HEK293 (cell line): ENCODE measurements around the gene SMC4.

Experiments used
- CTCF ChIA-PET: fragments of 350-600 bp; formaldehyde crosslinking; extraction: SDS; loops from one replicate; lab custom pipeline; 2021; ENCODE audit warnings: antibody characterized with exemption; lab: Yijun Ruan, JAX
- POLR2A ChIA-PET: fragments of 300-600 bp; formaldehyde crosslinking; extraction: SDS; loops from one replicate; lab custom pipeline; 2020; ENCODE audit warnings: antibody characterized with exemption, inconsistent platforms; lab: Yijun Ruan, JAX
- H3K27ac ChIP-seq: fragments of 200-500 bp; sonication (Bioruptor generic); 2 replicates; pipeline ENCODE4 v1.5.1; 2014; ENCODE audit warnings: low read depth, low read length, control low read depth, inconsistent platforms; ENCODE audit errors: extremely low read depth
- H3K36me3 ChIP-seq, 2 experiments: fragments of 200-500 bp in 1 of 2; sonication (Bioruptor generic) in 1 of 2; 1 replicate in 1 of 2; 2 replicates in 1 of 2; pipeline ENCODE4 v1.5.1; 2014 to 2017; ENCODE audit warnings: inconsistent platforms in 2 of 2, low read length in 2 of 2; ENCODE audit not compliant: control insufficient read depth in 2 of 2, insufficient read depth in 1 of 2
- H3K4me1 ChIP-seq: fragments of 200-500 bp; sonication (Bioruptor generic); 2 replicates; pipeline ENCODE4 v1.5.1; 2014; ENCODE audit warnings: mild to moderate bottlenecking, low read length, inconsistent platforms; ENCODE audit not compliant: control insufficient read depth, insufficient read depth
- H3K4me3 ChIP-seq: 2 replicates; pipeline ENCODE4 v1.5.1; 2011; ENCODE audit warnings: low read depth, mild to moderate bottlenecking, control low read depth, low read length, moderate library complexity
- H3K9me3 ChIP-seq: fragments of 200-500 bp; sonication (Bioruptor generic); 2 replicates; pipeline ENCODE4 v1.5.1; 2014; ENCODE audit warnings: low read depth, low read length, inconsistent platforms; ENCODE audit not compliant: control insufficient read depth, insufficient read depth
- EGR2 ChIP-seq: fragments of 450-650 bp; formaldehyde crosslinking; IDR thresholded peaks from 2 replicates; pipeline ENCODE4 v1.5.1; 2016; ENCODE audit warnings: low read depth, missing biosample characterization, missing genetic modification characterization
- GLIS2 ChIP-seq: fragments of 450-650 bp; formaldehyde crosslinking; IDR thresholded peaks from 2 replicates; pipeline ENCODE4 v1.5.1; 2016; ENCODE audit warnings: missing biosample characterization, missing genetic modification characterization
- KLF10 ChIP-seq: fragments of 450-650 bp; IDR thresholded peaks from 2 replicates; pipeline ENCODE4 v1.5.1; 2018; ENCODE audit warnings: missing biosample characterization, mild to moderate bottlenecking, missing genetic modification characterization
- KLF9 ChIP-seq: fragments of 450-650 bp; formaldehyde crosslinking; IDR thresholded peaks from 2 replicates; pipeline ENCODE4 v1.5.1; 2016; ENCODE audit warnings: missing biosample characterization, missing genetic modification characterization, low read depth
- MYNN ChIP-seq: fragments of 450-650 bp; formaldehyde crosslinking; IDR thresholded peaks from 2 replicates; pipeline ENCODE4 v1.5.1; 2016; ENCODE audit warnings: missing biosample characterization, missing genetic modification characterization, borderline replicate concordance
- ZFHX2 ChIP-seq: fragments of 450-650 bp; formaldehyde crosslinking; conservative IDR thresholded peaks from 2 replicates; pipeline ENCODE4 v1.5.1; 2016; ENCODE audit warnings: missing biosample characterization, missing genetic modification characterization
- ZNF169 ChIP-seq: fragments of 450-650 bp; formaldehyde crosslinking; IDR thresholded peaks from 2 replicates; pipeline ENCODE4 v1.5.1; 2016; ENCODE audit warnings: missing biosample characterization, missing genetic modification characterization
- ZNF211 ChIP-seq: fragments of 450-650 bp; formaldehyde crosslinking; IDR thresholded peaks from 2 replicates; pipeline ENCODE4 v1.5.1; 2016; ENCODE audit warnings: low read depth, missing biosample characterization, missing genetic modification characterization
- ZNF624 ChIP-seq: fragments of 450-650 bp; formaldehyde crosslinking; IDR thresholded peaks from 2 replicates; pipeline ENCODE4 v1.5.1; 2017; ENCODE audit warnings: missing biosample characterization, missing genetic modification characterization
- TF ChIP-seq, protein P1 (sequence below): fragments of 450-650 bp; formaldehyde crosslinking; IDR thresholded peaks from 2 replicates; pipeline ENCODE4 v1.5.1; 2017; ENCODE audit warnings: missing biosample characterization, missing genetic modification characterization
- TF ChIP-seq, protein P2 (sequence below): fragments of 450-650 bp; formaldehyde crosslinking; IDR thresholded peaks from 2 replicates; pipeline ENCODE4 v1.5.1; 2016; ENCODE audit warnings: missing biosample characterization, missing genetic modification characterization, low read depth
- TF ChIP-seq, protein P3 (sequence below): fragments of 450-650 bp; formaldehyde crosslinking; optimal IDR thresholded peaks from 2 replicates; pipeline ENCODE3; 2016; ENCODE audit warnings: missing biosample characterization, mild to moderate bottlenecking, missing genetic modification characterization
- TF ChIP-seq, protein P4 (sequence below): fragments of 450-650 bp; formaldehyde crosslinking; IDR thresholded peaks from 2 replicates; pipeline ENCODE4 v1.5.1; 2016; ENCODE audit warnings: missing biosample characterization, missing genetic modification characterization

The SMC4 gene

DNA sequence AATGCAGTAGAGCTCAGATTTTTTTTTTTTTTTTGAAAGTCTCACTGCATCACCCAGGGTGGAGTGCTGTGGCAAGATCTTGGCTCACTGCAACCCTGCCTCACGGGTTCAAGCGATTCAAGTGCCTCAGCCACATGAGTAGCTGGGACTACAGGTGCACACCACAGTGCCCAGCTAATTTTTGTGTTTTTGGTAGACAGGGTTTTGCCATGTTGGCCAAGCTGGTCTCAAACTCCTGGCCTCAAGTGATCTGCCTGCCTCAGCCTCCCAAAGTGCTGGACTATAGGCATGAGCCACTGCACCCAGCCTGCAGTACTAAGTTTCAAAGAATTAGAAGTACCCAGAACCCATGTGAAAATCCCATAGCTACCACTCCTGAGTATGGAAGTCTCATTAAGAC lies 35.6 kb downstream of the SMC4 start:
- H3K27ac ChIP-seq: no peak overlapping the region
- CTCF ChIA-PET: no interaction called here
- peaks cover 25 to 81% of the 10 kb centered on the region in 2 experiments for H3K36me3 ChIP-seq

DNA sequence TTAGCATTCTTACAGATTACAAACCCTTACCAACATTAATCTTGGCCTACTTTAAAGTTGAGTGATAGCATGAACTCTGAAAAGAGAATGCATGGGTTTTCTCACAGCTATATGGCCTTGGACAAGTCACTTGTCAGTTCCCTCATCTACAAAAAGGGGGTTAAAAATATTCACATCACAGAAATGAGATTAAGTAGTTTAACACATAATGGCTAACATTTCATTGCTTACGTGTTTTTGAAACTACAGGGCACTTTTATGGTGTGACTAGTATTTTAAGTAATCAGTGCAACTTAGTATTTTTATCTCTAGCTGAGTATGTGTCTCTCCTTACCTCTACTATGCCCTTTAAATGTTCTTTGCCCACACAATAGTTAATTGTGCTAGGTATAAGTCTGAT lies 36.3 kb downstream of the SMC4 start:
- CTCF ChIA-PET: interaction anchor here (0.6 kb wide), 1 partner anchor 202 kb away, joined by 5 read pairs; no protein-coding TSS in a partner anchor
- H3K36me3 ChIP-seq: peaks cover 25 to 74% of the 10 kb centered on the region in 2 experiments
- no peak overlapping the region for H3K4me3 ChIP-seq
- TF ChIP-seq, protein P1, sequence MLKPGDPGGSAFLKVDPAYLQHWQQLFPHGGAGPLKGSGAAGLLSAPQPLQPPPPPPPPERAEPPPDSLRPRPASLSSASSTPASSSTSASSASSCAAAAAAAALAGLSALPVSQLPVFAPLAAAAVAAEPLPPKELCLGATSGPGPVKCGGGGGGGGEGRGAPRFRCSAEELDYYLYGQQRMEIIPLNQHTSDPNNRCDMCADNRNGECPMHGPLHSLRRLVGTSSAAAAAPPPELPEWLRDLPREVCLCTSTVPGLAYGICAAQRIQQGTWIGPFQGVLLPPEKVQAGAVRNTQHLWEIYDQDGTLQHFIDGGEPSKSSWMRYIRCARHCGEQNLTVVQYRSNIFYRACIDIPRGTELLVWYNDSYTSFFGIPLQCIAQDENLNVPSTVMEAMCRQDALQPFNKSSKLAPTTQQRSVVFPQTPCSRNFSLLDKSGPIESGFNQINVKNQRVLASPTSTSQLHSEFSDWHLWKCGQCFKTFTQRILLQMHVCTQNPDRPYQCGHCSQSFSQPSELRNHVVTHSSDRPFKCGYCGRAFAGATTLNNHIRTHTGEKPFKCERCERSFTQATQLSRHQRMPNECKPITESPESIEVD: peak; percentile 52; the same call in 1 of the 2 replicates
- TF ChIP-seq MYNN (tag by site-specific recombination): no peak
- no peaks in the 10 kb centered on the region for H3K9me3 ChIP-seq
- no peak overlapping the region for H3K27ac ChIP-seq
- 0 out of 2 replicates have a peak, but pooled peaks cover 2% of the 10 kb centered on the region for H3K4me1 ChIP-seq
- POLR2A ChIA-PET: interaction anchor here (3.1 kb wide), 1 partner anchor 14 kb away, joined by 22 read pairs; the partner anchor contains the start of gene TRIM59

More for the DNA sequence above, 35.6 kb downstream of the SMC4 start:
- no peaks in the 10 kb centered on the region for H3K9me3 ChIP-seq
- 0 out of 2 replicates have a peak, but pooled peaks cover under 1% of the 10 kb centered on the region for H3K4me1 ChIP-seq
- no peak overlapping the region for H3K4me3 ChIP-seq
- no peak for TF ChIP-seq KLF9 (tag by site-specific recombination)
- TF ChIP-seq, protein P2, sequence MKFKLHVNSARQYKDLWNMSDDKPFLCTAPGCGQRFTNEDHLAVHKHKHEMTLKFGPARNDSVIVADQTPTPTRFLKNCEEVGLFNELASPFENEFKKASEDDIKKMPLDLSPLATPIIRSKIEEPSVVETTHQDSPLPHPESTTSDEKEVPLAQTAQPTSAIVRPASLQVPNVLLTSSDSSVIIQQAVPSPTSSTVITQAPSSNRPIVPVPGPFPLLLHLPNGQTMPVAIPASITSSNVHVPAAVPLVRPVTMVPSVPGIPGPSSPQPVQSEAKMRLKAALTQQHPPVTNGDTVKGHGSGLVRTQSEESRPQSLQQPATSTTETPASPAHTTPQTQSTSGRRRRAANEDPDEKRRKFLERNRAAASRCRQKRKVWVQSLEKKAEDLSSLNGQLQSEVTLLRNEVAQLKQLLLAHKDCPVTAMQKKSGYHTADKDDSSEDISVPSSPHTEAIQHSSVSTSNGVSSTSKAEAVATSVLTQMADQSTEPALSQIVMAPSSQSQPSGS (tag by site-specific recombination): no peak
- TF ChIP-seq, protein P3, sequence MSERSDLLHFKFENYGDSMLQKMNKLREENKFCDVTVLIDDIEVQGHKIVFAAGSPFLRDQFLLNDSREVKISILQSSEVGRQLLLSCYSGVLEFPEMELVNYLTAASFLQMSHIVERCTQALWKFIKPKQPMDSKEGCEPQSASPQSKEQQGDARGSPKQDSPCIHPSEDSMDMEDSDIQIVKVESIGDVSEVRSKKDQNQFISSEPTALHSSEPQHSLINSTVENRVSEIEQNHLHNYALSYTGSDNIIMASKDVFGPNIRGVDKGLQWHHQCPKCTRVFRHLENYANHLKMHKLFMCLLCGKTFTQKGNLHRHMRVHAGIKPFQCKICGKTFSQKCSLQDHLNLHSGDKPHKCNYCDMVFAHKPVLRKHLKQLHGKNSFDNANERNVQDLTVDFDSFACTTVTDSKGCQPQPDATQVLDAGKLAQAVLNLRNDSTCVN (tag by site-specific recombination): no peak
- no peak for TF ChIP-seq ZNF169
- no peak for TF ChIP-seq ZNF211 (tag by site-specific recombination)
- POLR2A ChIA-PET: interaction anchor here (3.1 kb wide), 1 partner anchor 15 kb away, joined by 22 read pairs; the partner anchor contains the start of gene TRIM59

DNA sequence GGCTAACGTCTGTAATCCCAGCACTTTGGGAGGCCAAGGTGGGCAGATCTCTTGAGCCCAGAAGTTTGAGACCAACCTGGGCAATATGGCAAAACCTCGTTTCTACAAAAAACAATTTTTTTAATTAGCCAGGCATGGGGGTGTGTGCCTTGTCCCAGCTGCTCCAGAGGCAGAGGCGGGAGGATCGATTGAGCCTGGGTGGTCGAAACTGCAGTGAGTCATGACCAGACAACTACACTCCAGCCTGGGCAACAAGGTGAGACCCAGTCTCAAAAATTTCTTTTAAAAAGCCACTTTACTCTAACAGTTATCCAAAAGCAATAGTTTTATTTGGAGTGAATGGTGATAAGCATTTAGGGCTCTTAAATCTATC lies 37.6 kb downstream of the SMC4 start:
- TF ChIP-seq ZFHX2 (tag by site-specific recombination) (peak; percentile 35; the same call in 1 of the 2 replicates), ZNF624 (tag by site-specific recombination) (no peak), EGR2 (tag by site-specific recombination) (0 out of 2 replicates have a peak, but pooled peaks have one; percentile 22), GLIS2 (tag by site-specific recombination) (peak; percentile 30; the same call in 1 of the 2 replicates), KLF10 (peak; percentile 61)
- TF ChIP-seq, protein P4, sequence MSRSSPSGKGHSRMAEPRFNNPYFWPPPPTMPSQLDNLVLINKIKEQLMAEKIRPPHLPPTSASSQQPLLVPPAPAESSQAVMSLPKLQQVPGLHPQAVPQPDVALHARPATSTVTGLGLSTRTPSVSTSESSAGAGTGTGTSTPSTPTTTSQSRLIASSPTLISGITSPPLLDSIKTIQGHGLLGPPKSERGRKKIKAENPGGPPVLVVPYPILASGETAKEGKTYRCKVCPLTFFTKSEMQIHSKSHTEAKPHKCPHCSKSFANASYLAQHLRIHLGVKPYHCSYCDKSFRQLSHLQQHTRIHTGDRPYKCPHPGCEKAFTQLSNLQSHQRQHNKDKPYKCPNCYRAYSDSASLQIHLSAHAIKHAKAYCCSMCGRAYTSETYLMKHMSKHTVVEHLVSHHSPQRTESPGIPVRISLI (tag by site-specific recombination): peak; percentile 15; the same call in 1 of the 2 replicates

More for the DNA sequence above, 37.6 kb downstream of the SMC4 start:
- ChIA-PET POLR2A (interaction anchor here (3.1 kb wide), 1 partner anchor 13 kb away, joined by 22 read pairs; the partner anchor contains the start of gene TRIM59), CTCF (no interaction called here)
- H3K4me1 ChIP-seq: 0 out of 2 replicates have a peak, but pooled peaks cover 2% of the 10 kb centered on the region
- no peak overlapping the region for H3K4me3 ChIP-seq
- no peak overlapping the region for H3K27ac ChIP-seq
- H3K9me3 ChIP-seq: no peaks in the 10 kb centered on the region
- peaks cover 13 to 61% of the 10 kb centered on the region in 2 experiments for H3K36me3 ChIP-seq
